CD4-positive, alpha-beta T cell treated with Interleukin-12 subunit alpha and Interleukin-12 subunit beta, for 1 hour (primary cell): ENCODE data around the gene FFAR1.

Source experiments
- DNase-seq: peaks from one replicate; pipeline ENCODE4 v3.0.0-alpha.2; 2020

FFAR1 gene

GRCh38 chr19:35315883-35316282 is 31.8 kb upstream of the FFAR1 start:
- no peak for DNase-seq

GRCh38 chr19:35316560-35316959 is 31.1 kb upstream of the FFAR1 start:
- no peak for DNase-seq

- no peak for DNase-seq
These were observed 30.1 kb upstream of the FFAR1 start for GRCh38 chr19:35317464-35318043.

- DNase-seq, result no peak
These were observed 28.8 kb upstream of the FFAR1 start for GRCh38 chr19:35318679-35319448.

- DNase-seq, result no peak
These were observed 27.5 kb upstream of the FFAR1 start for GRCh38 chr19:35320065-35320713.

- DNase-seq, result no peak
These were observed 26.4 kb upstream of the FFAR1 start for GRCh38 chr19:35321291-35321690.

- DNase-seq, result no peak
These were observed 25.7 kb upstream of the FFAR1 start for GRCh38 chr19:35322014-35322413.

- DNase-seq, result no peak
These were observed 20.1 kb upstream of the FFAR1 start for GRCh38 chr19:35327642-35328041.

GRCh38 chr19:35328851-35329285 is 18.8 kb upstream of the FFAR1 start, which contains the start of gene CD22:
CD22 (plus strand) TSS chr19:35329187; CDS start chr19:35332041, 2,854 bp downstream.
- DNase-seq, result no peak

GRCh38 chr19:35329323-35329722 is 18.4 kb upstream of the FFAR1 start:
- DNase-seq, result no peak

GRCh38 chr19:35330475-35330874 is 17.2 kb upstream of the FFAR1 start:
- no peak for DNase-seq

- DNase-seq, result no peak
These were observed 16.0 kb upstream of the FFAR1 start for GRCh38 chr19:35331551-35332214.

GRCh38 chr19:35332817-35333216 is 14.9 kb upstream of the FFAR1 start:
- no peak for DNase-seq

GRCh38 chr19:35334144-35334753 is 13.5 kb upstream of the FFAR1 start:
- DNase-seq, result no peak

- DNase-seq, result no peak
These were observed 11.3 kb upstream of the FFAR1 start for GRCh38 chr19:35336166-35336955.

- no peak for DNase-seq
These were observed 10.4 kb upstream of the FFAR1 start for GRCh38 chr19:35337097-35337983.

- DNase-seq, result no peak
These were observed 9.8 kb upstream of the FFAR1 start for GRCh38 chr19:35337984-35338296.

GRCh38 chr19:35340431-35340830 is 7.3 kb upstream of the FFAR1 start:
- no peak for DNase-seq

- DNase-seq, result no peak
These were observed 6.7 kb upstream of the FFAR1 start for GRCh38 chr19:35341006-35341405.

GRCh38 chr19:35341565-35342225 is 6.0 kb upstream of the FFAR1 start:
- DNase-seq, result no peak

- no peak for DNase-seq
These were observed 5.3 kb upstream of the FFAR1 start for GRCh38 chr19:35342430-35342829.
